NCI-H146 (cell line): ENCODE data around the gene TEAD3.

Experiments
- DNase-seq: peaks from one replicate; lab custom pipeline; 2025; lab: John Stamatoyannopoulos, UW

Gene TEAD3

DNA sequence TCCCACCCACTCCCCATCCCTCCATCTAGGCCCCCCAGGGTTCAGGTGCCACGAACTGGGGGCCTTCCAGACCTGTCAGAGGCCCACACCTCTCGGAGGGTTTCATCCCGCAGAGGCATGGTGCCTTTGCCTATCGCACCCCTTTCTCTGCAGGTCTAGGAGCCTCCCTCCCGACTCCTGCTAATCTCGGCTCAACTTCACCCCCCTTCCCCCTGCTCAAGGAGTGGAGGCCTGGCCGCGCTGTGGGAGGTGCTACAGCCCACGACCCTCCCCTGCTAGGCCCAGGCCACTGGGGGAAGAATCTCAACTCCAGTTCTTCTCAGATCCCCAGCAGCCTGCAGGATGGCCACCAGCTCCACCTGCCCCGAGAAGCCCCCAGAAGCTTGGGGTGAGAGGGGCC is 15.9 kb upstream of the TEAD3 start, which contains the start of gene TULP1:
TSS of gene TULP1 (minus strand) at position 157 of the 400 bp plus-strand sequence. CDS start at position 119, 38 bp downstream.
- no peak for DNase-seq

DNA sequence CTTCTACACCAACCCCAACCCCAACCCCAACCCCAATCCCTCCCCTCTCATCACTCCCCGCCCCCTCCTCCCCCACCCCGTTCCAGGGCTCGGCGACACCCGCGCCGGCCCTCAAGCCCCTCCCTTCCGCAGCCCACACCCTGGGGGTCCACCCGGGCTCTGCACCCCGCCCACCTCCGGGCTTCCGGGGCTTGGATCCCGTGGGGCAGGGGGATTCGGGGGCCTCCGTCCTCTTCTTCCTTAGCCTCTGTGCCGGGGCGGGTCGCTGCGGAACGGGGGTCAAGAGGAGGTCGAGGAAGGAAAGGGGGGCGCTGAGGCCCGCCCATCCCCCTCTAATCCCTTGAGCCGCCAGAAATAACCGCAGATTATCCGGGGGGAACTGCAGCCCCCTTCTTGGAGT is 15.1 kb upstream of the TEAD3 start:
- no peak for DNase-seq

DNA sequence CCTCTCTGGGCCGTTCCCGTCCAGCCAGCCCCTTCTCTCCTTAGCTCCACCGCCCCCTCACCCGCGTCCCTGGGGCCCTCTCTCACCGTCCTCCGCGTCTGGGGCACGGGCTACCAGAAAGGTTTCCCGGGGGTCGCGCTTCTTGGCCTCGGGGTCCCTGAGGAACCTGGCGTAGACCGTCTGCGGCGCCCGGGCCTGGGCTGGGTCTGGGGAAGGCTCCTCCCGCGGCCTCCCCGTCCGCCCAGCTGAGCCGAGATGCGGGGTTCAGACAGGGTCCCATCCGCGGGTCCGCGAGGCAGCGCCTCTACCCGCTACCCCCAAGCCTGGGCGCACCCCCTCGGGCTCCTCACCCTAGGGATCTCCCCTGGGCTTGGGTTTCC is 14.7 kb upstream of the TEAD3 start:
- no peak for DNase-seq

DNA sequence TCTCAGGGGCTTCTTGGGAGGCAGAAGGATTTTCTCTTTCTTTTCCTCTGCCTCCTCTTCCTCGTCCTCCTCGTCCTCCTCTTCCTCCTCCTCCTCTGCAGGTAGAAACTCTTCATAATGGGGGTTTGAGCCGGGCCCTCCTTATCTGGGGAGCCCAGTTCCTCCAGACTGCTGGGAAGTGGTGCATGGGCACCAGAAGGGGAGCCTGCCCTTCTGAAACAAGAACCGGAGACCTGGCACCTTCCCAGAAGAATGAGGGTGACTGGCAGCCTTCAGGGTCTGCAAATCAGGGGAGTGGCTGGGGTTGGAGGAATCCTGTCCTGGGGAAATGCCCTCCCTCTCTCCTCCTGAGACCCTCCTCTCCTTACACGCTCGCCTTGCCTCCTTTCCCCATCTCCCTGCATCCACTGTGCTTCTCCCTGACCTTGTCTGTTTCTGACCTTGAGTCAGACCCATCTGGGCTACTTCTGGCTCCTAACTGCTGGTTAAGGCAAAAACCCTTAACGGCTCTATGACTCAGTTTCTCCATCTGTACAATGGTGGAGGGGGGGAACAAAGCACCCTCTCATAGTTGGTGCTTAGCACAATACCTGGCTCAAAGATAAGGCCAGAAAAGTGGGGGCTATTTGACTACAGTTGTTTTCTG is 14.2 kb upstream of the TEAD3 start:
- no peak for DNase-seq

DNA sequence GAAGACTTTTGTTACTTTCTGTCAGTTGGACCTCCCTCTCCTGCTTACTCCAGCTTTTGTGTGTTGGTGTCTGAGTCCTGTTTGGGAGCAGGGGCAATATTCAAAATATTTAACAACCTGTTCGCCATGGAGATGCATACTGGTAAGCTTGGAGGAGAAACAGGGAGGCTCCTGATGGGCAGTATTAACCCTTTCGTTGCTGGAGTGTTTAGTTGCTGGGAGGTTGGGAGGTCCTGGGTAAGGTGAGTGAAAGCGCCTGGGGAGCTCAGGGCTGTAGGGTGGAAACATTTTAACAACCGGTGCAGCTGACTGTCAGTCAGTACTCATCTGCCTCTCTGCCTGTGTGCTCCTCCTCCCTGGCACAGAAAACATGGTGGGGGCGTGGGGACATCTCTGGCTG is 11.7 kb upstream of the TEAD3 start:
- DNase-seq: no peak

DNA sequence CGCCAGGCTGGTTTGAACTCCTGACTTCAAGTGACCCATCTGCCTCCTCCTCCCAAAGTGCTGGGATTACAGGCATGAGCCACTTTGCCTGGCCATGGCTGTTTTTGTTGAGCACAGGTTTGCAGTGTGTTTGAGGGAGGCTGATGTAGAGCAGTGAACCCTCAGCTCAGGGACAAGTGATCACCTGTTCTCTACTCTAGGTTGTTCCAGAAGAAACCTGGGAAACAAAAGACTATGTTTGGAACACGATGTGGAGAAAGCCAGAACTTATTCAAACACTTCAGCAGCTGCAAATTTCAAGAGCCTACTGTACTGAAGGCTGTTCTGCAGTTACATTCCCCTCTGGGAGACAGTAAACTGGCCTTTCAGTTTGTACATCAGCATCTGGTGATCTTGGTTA is 11.1 kb upstream of the TEAD3 start:
- DNase-seq: no peak

DNA sequence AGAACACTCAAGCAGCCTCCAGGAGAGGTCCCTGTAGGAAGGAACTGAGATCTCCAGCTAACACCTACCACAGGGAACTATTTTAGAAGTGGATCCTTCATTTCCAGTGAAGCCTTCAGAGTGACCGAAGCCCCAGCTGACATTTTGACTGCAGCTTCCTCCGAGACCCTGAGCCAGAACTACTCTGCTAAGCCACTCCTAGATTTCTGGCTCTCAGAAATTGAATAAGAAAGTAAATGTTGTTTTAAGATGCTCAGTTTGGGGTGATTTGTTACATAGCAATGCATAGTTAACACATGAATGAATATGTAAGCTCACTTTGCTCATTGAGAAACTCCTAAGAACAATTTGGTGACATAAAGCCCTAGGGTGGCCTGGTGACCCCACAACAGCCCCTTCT is 10.3 kb upstream of the TEAD3 start:
- no peak for DNase-seq

DNA sequence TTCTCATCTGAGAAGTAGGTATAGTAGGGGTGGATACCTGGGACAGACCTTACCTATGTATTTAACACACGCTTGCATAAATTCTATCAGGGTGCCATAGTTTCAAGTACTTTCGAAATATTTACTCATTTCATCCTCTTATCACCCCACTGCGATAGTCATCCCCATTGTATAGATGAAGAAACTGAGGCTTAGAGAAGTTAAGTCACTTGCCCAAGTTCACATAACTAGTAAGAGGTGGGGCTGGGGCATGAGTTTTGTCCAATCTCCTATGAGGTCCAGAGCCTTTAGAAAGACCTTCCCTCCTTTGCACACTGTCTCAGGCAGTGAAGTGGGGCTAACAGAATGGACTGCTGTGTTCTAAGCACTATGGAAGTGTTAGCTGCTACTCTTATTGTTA is 9.7 kb upstream of the TEAD3 start:
- DNase-seq: no peak

DNA sequence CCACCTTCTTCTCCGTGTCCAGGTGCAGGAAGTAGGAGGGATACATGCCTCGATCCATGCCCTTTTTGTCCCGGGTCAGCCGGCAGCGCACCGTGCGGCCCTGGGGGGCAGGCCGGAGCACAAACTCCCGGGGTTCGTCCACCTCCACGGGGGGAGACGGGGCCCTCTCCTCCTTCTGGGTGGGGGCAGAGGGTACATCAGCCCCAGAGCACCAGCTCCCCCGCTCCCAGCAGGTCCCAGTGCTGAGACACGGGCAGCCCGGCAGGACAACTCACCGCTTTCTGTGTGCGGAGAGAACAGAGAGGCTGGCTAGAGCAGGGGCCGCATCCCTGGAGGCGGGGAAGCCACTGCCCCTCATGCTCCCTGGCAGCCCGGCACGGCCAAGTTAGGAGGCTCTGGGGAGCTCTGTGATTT is 9.1 kb upstream of the TEAD3 start:
- DNase-seq: no peak

DNA sequence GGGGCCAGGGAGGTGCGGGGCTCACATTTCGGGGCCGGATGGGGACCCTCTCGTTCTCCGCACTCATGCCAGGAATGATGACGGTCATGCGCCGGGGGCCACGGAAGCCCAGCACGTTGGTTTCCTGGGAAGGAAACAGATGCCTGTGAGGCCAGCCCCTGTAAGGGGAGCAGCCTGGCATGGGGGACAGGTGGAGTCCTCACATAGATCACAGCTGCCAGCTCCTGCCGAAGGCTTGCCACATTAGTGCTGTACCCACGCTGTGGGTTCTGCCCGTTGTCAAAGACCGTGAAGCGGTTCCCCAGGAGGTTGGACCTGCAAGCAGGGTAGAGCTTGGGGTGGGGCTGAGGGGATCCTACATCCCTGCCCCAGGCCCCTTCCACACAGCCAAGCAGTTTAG is 6.7 kb upstream of the TEAD3 start:
- DNase-seq: no peak

DNA sequence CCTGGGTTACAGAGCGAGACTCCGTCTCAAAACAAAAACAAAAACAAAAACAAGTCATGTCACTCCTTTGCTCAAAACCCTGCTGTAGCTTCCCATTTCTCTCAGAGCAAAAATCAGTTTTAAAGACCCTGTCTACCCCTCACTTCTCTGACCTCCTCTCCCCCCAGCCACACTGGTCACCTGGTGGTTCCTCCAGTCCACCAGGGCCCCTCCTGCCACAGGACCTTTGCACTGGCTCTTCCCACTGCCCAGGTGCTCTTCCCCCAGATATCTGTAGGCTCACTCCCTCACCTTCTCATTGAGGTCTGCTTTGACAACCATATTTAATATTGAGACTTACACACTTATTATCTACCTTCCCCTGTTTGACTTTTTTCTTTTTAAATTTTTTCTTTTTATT is 4.9 kb upstream of the TEAD3 start:
- DNase-seq: no peak

DNA sequence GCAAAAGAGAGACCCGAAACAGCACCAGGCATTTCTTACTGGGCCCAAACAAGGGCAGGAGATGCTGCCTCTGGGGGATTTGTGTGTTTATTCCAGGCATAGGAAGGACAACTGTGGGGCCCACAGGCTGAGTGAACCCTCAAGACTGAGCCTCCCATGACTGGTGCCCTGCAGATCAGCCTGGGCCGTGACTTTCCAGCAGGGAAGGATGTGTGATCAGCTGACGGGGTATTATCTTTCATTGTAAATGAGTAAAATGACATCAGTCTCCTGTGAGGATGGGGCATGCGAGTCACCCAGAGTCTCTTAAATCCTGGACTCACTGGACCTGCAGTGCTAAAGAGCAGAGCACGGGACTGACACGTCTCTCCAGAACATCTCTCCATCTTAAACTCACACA is 3.9 kb upstream of the TEAD3 start:
- peak; percentile 58 for DNase-seq

DNA sequence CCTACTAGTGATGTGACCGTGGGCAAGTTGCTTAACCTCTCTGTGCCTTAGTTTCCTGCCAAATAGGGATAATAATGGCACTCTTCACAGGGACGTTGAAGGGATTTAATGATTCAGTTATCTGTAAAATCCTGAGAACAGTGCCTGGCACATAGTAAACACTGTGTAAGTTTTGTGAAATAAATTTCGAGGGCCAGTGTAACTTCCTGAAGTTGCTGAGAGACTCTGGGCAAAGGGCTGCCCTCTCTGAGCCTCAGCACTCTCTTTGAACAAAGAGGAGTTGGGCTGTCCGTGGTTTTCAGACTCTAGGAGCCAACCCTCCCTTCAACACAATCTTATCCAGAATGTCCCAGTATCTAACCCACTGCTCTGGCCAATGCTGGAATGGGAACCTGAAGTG is 2.5 kb upstream of the TEAD3 start:
- no peak for DNase-seq

DNA sequence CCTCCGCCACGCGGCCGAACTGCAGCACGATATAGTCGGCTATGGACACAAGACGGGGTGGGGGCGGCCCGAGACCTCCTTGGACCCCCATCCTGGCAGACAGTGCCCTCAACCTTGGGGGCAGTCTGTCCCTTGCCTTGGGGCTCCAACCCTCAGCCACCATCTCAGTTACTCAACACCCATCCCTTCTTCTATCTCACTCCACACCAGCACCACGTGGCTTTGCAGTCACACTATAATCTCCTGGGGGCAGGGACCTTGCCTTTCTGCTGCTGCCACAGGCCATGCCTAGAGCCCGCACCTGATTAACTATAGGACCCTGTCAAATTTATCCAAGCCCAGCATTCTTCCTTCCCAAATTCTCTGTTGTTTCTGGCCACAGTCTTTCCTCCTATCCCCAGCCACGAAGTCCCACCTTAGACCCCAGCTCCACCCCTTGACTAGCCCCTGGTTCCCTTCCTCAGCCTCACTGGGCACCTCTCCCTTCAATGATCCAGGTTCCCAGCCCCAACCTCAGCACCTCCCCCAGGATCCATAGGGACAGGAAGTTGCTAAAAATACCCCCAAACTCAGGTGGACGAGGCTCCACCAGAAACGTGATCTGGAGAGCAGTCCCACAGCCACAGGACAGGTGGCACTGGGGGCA is 1.7 kb upstream of the TEAD3 start:
- no peak for DNase-seq

DNA sequence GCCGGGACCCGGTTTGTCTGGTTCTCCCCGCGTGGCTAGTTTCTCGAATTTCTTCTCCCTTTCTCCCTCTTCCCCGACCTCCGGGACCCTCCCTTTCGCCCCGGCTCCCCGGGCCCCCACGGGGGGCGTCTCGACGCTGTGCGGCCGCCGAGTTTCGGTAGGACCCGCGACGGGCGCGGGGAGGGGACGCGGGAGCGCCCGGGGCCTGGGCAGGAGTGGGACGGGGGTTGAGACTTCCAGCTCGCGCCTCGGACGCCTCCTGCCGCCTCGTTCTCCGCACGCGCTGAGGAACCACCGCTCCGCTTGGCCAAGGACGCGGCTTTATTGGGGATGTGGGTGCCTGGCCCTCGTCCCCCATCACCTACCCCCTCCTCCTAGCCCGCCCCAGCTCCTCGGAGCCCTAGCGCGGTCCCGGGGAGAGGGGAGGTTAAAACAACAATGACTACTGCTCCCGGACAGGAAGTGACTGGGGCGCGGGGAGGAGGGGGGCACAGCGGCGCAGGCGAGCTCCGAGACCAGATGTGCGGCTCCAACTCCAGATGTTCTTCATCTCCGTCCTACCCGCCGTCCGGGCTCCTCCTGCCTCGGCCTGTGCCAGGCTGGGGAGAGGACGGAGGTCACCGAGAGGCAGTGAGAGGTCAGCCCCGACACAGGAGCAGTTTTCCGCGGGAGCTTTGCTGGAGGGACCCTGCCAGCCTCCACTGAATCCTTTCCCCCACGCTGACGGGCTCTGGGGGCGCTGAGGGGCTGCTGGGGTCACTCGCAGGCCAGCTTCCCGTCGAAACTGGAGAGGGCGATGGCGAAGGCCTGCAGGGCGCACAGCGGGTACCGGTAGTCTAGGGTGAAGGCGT is 917 bp upstream of the TEAD3 start:
- peak; percentile 32 for DNase-seq

DNA sequence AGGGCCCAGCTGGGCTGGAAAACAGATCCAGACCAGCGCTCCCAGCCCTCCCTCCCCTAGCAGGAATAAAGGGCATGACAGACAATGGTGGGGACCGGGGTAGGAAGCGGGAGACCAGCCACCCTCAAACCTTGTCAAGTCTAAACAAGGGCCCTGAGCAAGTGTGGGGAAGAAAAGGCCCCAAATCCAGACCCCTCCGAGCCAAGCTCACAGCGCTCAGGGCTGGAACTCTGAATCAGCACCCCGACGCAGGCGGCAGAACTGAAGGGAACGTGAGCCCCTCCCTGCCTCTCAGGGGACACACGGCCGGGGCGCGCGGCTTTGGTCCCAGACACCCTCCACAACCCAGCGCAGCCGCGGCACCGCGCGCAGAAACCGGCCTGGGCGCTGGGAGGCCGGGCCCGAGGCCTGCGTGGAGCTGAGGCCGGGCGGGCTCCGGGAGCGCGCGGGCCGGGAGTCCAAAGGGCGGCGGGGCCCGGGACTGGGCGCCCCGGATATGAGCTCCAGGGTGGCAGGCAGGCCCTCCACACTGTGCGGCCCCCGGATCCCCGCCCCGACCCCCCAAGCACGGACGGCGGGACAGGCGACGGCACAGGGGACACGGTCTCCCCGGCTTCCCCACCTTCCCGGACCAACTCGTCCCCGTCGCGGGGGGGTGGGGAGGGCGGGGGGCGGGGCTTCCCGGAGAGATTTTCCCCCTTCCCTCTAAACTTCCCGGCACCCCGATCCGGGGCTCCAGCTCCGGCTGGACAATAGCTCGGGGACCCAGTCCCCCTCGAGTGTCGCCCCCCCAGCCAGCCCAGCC is 641 bp downstream of the TEAD3 start:
- DNase-seq: no peak

DNA sequence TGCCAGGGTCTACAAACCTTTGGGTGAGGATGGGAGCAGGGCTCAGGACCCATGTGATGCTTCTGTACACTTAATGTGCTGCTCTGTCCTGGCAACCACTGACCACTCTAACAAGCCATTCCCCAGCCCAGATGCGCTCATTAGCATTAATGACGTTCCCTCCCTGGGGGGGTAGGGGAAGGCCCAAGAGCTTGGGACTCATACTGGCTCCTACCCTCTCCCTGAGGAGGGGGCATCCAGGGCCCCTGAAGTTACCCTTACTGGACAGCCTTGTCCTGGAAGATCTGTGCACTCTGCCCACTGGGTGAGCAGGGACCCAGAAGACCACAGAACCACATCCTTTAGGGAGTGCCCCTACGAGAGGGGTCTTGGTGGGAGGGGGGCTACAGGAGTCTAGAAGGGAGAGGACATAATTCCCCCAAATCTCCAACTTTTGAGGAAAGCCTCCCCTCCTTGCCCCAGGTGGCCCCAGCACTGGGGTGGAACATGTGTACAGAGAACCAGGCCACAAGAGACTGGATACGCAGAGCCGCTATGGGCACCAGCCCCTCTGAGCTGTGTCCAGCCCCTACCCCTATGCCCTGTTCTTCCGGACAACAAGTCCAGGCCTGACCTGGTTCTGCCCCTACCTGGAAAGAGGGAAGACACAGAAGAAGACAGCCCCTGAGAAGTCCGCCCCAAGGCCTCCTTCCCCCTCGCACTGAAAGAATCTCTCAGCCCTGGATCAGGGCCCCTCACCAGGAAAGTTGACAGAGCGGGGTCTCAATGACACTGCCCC is 1.4 kb downstream of the TEAD3 start:
- DNase-seq: no peak

DNA sequence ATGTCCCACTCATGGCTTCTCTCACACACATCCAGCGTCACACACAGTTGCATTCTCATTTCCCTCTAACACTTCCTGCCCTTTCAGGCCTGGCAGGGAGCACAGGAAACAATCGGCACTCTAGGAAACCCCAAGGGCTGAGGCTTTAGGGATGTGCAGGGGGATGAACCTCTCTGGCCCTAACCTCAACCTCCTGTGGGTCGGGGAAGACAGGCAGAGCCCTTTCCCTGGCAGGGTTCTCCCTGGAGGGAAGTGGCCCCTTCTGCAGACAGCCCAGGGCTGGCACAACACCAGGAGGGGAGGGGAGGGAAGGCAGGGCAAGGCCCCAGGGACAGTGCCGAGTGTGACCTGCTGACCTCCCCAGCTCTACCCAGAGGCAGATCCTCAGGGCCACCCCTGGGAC is 2.7 kb downstream of the TEAD3 start:
- no peak for DNase-seq

DNA sequence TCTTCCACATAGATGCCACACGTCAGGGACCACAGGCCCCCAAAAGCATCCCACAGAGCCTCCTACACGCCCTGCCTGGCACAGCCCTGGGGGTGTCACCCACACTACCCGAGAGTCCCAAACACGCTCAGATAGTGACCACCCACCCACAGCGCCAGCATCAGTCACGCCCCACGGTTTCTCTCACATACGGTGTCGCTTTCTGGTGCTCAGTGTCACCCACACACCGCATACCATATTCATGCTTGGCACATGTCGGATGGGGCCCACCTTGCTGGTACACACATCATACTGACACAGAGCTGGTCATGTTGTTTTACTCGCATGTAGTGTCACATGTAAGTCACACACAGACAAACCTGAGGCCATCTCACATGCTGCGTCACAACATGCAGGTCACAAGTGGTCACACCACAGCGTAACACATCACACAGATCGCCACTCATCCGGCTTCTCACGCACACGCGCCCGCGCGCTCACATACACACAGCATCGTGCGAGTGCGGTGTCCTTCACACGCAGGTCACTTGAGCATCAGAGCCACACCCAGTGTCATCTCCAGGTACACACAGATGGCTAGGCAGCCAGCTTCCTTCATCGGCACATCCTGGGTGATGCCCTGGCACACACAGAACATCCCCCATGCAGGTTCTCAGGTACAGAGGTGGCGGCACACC is 3.4 kb downstream of the TEAD3 start:
- DNase-seq: no peak

DNA sequence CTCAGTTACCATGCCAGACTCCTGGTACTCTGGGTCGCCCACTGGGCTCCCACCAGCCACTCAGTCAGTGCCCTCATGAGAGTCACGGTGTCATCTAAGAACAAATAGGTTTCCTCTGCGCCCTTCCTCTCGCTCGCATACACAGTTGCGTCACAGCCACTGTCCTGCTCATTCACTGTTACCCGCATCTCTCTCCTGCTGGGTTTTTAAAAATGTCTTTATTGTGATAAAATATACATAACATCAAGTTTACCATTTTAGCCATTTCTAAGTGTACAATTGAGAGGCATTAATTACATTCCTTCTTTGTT is 4.0 kb downstream of the TEAD3 start:
- DNase-seq: no peak
